Stimulated activated CD8-positive, alpha-beta memory T cell treated with anti-CD3 and anti-CD28 coated beads, Interleukin-2, amount 100 ng/mL, for 48 hours (primary cell): ENCODE data around the gene RAP1GAP.
"Not testable (repeated sequence)": the region's sequence is repeated elsewhere in the genome, so short reads cannot be mapped to it uniquely, and the experiment has no call there.

Experiments
- DNase-seq, 2 donors: peaks; one replicate each; pipeline ENCODE4 v3.0.0-alpha.2; 2020; ENCODE audit warnings: low read depth in 2 of 2

Gene RAP1GAP

GRCh38 chr1:21644348-21644747, 24.8 kb downstream of the RAP1GAP start:
- DNase-seq = no peak

- no peak for DNase-seq
These were observed 25.5 kb downstream of the RAP1GAP start for GRCh38 chr1:21643624-21644023.

- DNase-seq = no peak
These were observed 27.0 kb downstream of the RAP1GAP start for GRCh38 chr1:21641967-21642739.

- no peak for DNase-seq
These were observed 27.6 kb downstream of the RAP1GAP start for GRCh38 chr1:21641537-21641936.

GRCh38 chr1:21641076-21641475, 28.1 kb downstream of the RAP1GAP start:
- no peak for DNase-seq

- DNase-seq = no peak
These were observed 28.5 kb downstream of the RAP1GAP start for GRCh38 chr1:21640653-21641052.

GRCh38 chr1:21639594-21640041, 29.5 kb downstream of the RAP1GAP start:
- DNase-seq = no peak

- no peak for DNase-seq
These were observed 30.4 kb downstream of the RAP1GAP start for GRCh38 chr1:21638531-21639341.

GRCh38 chr1:21637514-21637913, 31.6 kb downstream of the RAP1GAP start:
- DNase-seq = no peak

- no peak for DNase-seq
These were observed 33.1 kb downstream of the RAP1GAP start for GRCh38 chr1:21636029-21636428.

- no peak for DNase-seq
These were observed 34.2 kb downstream of the RAP1GAP start for GRCh38 chr1:21634806-21635535.

- no peak for DNase-seq
These were observed 35.0 kb downstream of the RAP1GAP start for GRCh38 chr1:21633992-21634805.

- DNase-seq = no peak
These were observed 35.9 kb downstream of the RAP1GAP start for GRCh38 chr1:21633141-21633755.

- no peak for DNase-seq
These were observed 36.9 kb downstream of the RAP1GAP start for GRCh38 chr1:21631944-21632887.

GRCh38 chr1:21631590-21631943, 37.6 kb downstream of the RAP1GAP start:
- not testable (repeated sequence) for DNase-seq

- no peak for DNase-seq
These were observed 38.4 kb downstream of the RAP1GAP start for GRCh38 chr1:21630571-21631343.

GRCh38 chr1:21629971-21630370, 39.2 kb downstream of the RAP1GAP start:
- no peak for DNase-seq

GRCh38 chr1:21628798-21629393, 40.3 kb downstream of the RAP1GAP start:
- DNase-seq = no peak

- DNase-seq = no peak
These were observed 42.2 kb downstream of the RAP1GAP start for GRCh38 chr1:21626921-21627339.
